CD4-positive, alpha-beta T cell treated with Interferon gamma for 1 hour (primary cell): ENCODE data around the gene SIT1.
"Not testable (repeated sequence)": the region's sequence is repeated elsewhere in the genome, so short reads cannot be mapped to it uniquely, and the experiment has no call there.

Source experiments
- DNase-seq: peaks from one replicate; pipeline ENCODE4 v3.0.0-alpha.2; 2020

Gene SIT1

DNA sequence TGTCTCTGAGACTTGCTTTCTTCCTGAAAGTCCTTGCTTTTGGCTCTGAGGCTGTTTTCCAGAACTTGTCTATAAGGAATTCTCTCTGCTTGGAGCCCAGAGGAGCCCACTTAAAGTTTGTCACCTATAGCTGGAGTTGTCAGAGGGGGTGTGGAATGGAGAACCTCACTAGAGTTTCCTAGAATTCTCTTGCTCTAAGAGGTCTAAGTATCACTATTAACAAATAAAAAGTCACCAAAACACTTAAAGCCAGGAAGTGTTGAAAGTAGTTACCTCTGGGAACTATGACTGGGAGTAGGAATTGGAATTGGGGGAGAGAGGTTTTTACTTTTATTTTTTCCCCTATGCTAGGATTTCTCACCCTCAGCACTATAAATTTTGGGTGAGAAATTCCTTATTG lies 15.0 kb downstream of the SIT1 start:
- DNase-seq = no peak

DNA sequence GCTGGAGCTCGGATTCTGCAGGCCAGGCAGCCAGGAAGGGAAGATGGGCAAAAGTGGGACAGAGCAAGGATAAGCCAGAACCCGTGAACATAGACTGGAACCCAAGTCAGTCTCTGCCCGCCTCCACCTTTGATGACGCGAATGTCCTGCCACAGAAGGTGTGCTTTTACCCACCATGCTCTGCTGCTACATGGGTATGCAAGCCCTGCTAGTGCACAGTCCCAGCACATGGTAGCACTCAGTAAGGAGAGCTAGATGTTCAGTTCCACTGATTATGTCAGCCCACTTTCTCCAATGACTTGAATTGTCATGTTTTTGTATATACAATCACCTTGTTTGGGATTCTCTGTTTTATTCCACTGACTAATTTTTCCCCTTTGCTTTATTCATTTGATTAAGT lies 21.1 kb downstream of the SIT1 start:
- no peak for DNase-seq

- DNase-seq = no peak
Observed at GRCh38 chr9:35628389-35628991, 22.2 kb downstream of the SIT1 start.

- no peak for DNase-seq
Observed at GRCh38 chr9:35627575-35627974, 23.2 kb downstream of the SIT1 start.

- DNase-seq = peak; percentile 58
Observed at GRCh38 chr9:35619800-35620158, 31.0 kb downstream of the SIT1 start.

GRCh38 chr9:35618854-35619799 lies 31.6 kb downstream of the SIT1 start:
- peak; percentile 72 for DNase-seq

DNA sequence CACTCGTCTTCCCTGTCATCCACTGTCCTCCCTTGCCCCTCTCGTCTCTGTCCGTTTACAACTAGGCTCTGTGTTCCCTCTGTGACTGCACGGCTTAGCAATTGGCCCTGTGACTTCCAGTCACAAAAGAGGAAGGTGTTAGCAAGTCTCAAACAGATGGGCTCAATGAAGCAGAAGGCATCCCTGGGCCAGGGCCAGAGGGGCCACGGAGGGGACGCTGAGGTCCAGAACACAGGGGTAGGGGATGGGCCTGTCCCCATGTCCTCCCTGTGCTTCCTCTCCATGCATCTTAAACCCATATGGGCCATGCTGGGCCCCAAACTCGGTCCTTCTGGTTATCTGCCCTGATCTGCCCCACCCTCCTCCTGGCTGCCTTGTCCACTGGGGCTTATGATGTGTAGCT lies 32.4 kb downstream of the SIT1 start, which contains the start of gene CD72:
CD72 (minus strand) TSS at position 89 of the 403 bp plus-strand sequence. CDS start 110 bp downstream, outside the sequence.
- peak; percentile 46 for DNase-seq

DNA sequence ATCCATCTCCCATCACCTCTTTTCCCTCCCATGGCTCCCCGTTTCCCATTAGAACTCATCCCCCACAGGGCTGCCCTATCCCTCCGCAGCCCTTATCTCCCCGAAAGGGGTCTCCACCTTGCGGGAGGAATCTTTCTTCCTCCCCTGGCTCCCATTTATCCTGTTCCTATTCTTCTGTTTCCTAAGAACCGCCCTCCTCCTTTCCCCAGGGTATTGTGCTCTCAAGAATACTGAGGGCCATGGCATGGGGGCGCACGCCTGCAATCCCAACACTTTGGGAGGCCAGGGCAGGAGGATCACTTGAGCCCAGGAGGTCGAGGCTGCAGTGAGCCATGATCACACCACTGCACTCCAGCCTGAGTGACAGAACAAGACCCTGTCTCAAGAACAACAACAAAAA lies 33.2 kb downstream of the SIT1 start:
- no peak for DNase-seq

- peak; percentile 87 for DNase-seq
Observed at GRCh38 chr9:35616681-35617459, 33.9 kb downstream of the SIT1 start.

GRCh38 chr9:35615981-35616680 lies 34.6 kb downstream of the SIT1 start:
- DNase-seq = no peak

- DNase-seq = no peak
Observed at GRCh38 chr9:35612843-35613242, 37.9 kb downstream of the SIT1 start.

DNA sequence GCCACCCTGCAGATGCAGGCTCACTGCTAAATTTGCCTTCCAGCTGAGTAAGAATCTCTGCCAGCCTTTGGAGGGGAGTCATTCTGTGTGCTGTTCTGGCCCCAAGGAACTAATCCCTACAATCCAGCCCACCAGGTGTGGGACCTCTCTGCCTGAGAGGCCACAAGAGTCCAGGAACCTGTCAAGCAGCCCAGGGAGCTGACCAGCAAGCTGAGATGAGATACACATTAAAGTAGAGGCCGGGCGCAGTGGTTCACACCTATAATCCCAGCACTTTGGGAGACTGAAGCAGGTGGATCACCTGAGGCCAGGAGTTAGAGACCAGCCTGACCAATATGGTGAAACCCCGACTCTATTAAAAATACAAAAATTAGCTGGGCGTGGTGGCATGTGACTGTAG lies 38.7 kb downstream of the SIT1 start:
- not testable (repeated sequence) for DNase-seq

DNA sequence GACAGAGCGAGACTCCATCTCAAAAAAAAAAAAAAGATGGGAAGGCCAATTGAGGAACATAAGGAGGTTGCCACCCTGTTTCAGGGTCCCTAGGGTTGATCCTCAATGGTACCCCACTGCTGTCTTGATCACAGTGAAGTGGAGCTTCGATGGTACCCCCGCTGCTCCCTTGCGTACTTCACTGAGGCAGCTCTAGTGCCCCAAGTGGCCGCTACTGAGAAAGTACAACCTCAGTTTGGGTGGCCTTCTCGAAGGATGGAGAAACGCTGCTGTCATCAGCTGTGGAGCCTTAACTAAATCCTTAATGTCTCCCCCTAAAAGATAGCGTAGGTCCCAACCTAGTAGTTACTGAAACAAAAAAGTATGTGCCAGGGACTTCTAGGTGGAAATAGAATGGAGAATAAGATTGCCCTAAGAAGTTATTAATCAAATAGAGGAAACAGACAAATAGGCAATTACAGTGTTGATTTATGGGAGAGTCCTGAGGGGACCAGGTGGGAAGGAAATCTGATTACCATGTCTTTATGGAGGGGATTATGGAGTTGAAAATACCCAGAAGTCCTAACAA lies 39.4 kb downstream of the SIT1 start:
- DNase-seq = peak; percentile 58

GRCh38 chr9:35609820-35610163 lies 40.9 kb downstream of the SIT1 start:
- no peak for DNase-seq

DNA sequence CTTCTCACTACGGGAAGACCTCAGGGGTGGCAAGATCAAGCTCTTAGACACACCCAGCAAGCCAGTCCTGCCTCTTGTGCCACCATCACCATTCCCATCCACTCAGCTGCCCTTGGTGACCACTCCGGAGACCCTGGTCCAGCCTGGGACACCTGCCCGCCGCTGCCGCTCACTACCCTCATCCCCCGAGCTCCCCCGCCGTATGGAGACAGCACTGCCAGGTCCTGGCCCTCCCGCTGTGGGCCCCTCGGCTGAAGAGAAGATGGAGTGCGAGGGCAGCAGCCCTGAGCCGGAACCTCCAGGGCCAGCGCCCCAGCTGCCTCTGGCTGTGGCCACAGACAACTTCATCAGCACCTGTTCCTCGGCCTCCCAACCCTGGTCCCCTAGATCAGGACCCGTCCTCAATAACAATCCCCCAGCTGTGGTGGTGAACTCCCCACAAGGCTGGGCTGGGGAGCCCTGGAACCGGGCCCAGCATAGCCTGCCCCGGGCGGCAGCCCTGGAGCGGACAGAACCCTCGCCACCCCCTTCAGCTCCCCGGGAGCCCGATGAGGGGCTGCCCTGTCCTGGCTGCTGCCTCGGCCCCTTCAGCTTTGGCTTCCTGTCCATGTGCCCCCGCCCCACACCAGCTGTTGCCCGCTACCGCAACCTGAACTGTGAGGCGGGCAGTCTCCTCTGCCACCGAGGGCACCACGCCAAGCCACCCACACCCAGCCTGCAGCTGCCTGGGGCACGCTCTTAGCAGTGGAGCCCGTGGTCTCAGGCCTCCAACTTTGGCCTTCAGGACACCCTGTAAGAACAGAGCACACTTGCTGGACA lies 41.5 kb downstream of the SIT1 start:
- DNase-seq = no peak

GRCh38 chr9:35608221-35608620 lies 42.5 kb downstream of the SIT1 start:
- DNase-seq = no peak

- DNase-seq = no peak
Observed at GRCh38 chr9:35606726-35607125, 44.0 kb downstream of the SIT1 start.

- DNase-seq = no peak
Observed at GRCh38 chr9:35606138-35606504, 44.6 kb downstream of the SIT1 start.

GRCh38 chr9:35605351-35606137 lies 45.2 kb downstream of the SIT1 start:
- peak; percentile 19 for DNase-seq

DNA sequence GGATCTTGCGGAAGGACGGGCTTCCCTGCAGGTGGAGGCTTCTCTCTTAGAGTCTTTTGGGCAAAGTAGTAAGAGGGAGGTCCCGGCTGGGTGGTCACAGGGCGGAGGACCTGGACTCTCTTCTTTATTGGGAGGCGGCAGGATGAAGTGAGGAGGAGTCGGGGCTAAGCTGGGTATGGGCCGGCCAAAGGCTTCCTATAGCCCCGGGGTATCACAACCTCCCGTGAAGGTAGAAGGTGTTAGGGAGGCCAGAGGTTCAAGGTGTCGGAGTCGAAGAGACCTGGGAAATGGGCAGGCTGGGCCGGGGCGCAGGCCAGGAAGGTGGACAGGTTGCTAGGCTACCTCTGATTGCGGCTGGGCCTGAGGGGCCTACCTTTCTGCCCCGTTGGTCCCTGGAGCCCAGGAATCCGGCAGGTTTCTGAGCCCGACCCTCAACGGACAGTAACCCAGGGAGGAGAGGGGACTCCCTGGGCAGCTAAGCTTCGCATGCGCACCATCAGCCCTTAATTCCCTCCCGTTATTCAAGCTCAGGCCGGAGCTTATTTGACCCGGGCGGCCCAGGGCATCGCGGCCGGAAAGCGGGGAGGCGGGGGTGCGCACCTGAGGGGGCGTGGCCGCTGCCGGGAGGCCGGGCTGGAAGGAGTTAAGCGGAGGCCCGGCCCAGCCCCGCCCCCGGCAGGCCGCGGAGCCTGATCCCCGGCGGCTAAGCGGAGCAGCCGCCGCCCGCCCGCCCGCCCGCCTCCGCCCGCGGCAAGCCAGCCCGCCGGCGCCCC lies 46.0 kb downstream of the SIT1 start, which contains the start of gene TESK1:
TESK1 (plus strand) TSS at position 685 of the 773 bp plus-strand sequence. CDS start 358 bp downstream, outside the sequence.
- DNase-seq = peak; percentile 83
